Stimulated activated CD8-positive, alpha-beta memory T cell treated with anti-CD3 and anti-CD28 coated beads, Interleukin-4, amount 100 ng/mL, for 24 hours (primary cell): ENCODE data around the gene EFTUD2.
A peak's percentile ranks its signal among the peaks of the same experiment; 100 is the strongest.

Experiments used
- DNase-seq: peaks from one replicate; pipeline ENCODE4 v3.0.0-alpha.2; 2020; ENCODE audit warnings: low read depth

Gene EFTUD2

GRCh38 chr17:44887971-44888954, 11.0 kb downstream of the EFTUD2 start:
- no peak for DNase-seq

GRCh38 chr17:44887016-44887415, 12.2 kb downstream of the EFTUD2 start:
- DNase-seq: no peak

GRCh38 chr17:44884941-44885340, 14.3 kb downstream of the EFTUD2 start:
- no peak for DNase-seq

GRCh38 chr17:44881145-44881544, 18.1 kb downstream of the EFTUD2 start:
- no peak for DNase-seq

GRCh38 chr17:44880062-44880461, 19.2 kb downstream of the EFTUD2 start:
- no peak for DNase-seq

- no peak for DNase-seq
Observed at GRCh38 chr17:44879376-44879775, 19.9 kb downstream of the EFTUD2 start.

GRCh38 chr17:44878627-44879221, 20.5 kb downstream of the EFTUD2 start:
- DNase-seq: no peak

- DNase-seq: no peak
Observed at GRCh38 chr17:44877121-44877520, 22.1 kb downstream of the EFTUD2 start.

GRCh38 chr17:44875761-44876160, 23.5 kb downstream of the EFTUD2 start:
- DNase-seq: no peak

- no peak for DNase-seq
Observed at GRCh38 chr17:44872131-44872768, 27.0 kb downstream of the EFTUD2 start.

- DNase-seq: no peak
Observed at GRCh38 chr17:44871556-44871955, 27.7 kb downstream of the EFTUD2 start.

GRCh38 chr17:44867841-44868240, 31.4 kb downstream of the EFTUD2 start:
- DNase-seq: no peak

GRCh38 chr17:44865931-44866330, 33.3 kb downstream of the EFTUD2 start:
- no peak for DNase-seq

- peak; percentile 30 for DNase-seq
Observed at GRCh38 chr17:44865231-44865660, 34.0 kb downstream of the EFTUD2 start.

- DNase-seq: no peak
Observed at GRCh38 chr17:44864831-44865230, 34.4 kb downstream of the EFTUD2 start.

GRCh38 chr17:44863061-44863918, 36.0 kb downstream of the EFTUD2 start:
- DNase-seq: no peak

GRCh38 chr17:44862278-44862914, 36.8 kb downstream of the EFTUD2 start:
- DNase-seq: no peak

- DNase-seq: no peak
Observed at GRCh38 chr17:44859701-44860100, 39.5 kb downstream of the EFTUD2 start.

GRCh38 chr17:44854192-44854591, 45.1 kb downstream of the EFTUD2 start:
- DNase-seq: no peak

GRCh38 chr17:44850612-44851011, 48.6 kb downstream of the EFTUD2 start:
- no peak for DNase-seq

GRCh38 chr17:44850025-44850424, 49.2 kb downstream of the EFTUD2 start:
- no peak for DNase-seq
